GM18873 (cell line): ENCODE data around the gene ZNF574.
A peak's percentile ranks its signal among the peaks of the same experiment; 100 is the strongest.
"Not testable (repeated sequence)": the region's sequence is repeated elsewhere in the genome, so short reads cannot be mapped to it uniquely, and the experiment has no call there.

Source experiments
- ATAC-seq: cut with Tn5 transposase; IDR thresholded peaks from one replicate; pipeline ENCODE4 v1.9.1; 2021; ENCODE audit warnings: mild to moderate bottlenecking, moderate library complexity, moderate number of reproducible peaks; ENCODE audit not compliant: unreplicated experiment, low FRiP score

Gene ZNF574, protein sequence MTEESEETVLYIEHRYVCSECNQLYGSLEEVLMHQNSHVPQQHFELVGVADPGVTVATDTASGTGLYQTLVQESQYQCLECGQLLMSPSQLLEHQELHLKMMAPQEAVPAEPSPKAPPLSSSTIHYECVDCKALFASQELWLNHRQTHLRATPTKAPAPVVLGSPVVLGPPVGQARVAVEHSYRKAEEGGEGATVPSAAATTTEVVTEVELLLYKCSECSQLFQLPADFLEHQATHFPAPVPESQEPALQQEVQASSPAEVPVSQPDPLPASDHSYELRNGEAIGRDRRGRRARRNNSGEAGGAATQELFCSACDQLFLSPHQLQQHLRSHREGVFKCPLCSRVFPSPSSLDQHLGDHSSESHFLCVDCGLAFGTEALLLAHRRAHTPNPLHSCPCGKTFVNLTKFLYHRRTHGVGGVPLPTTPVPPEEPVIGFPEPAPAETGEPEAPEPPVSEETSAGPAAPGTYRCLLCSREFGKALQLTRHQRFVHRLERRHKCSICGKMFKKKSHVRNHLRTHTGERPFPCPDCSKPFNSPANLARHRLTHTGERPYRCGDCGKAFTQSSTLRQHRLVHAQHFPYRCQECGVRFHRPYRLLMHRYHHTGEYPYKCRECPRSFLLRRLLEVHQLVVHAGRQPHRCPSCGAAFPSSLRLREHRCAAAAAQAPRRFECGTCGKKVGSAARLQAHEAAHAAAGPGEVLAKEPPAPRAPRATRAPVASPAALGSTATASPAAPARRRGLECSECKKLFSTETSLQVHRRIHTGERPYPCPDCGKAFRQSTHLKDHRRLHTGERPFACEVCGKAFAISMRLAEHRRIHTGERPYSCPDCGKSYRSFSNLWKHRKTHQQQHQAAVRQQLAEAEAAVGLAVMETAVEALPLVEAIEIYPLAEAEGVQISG

DNA sequence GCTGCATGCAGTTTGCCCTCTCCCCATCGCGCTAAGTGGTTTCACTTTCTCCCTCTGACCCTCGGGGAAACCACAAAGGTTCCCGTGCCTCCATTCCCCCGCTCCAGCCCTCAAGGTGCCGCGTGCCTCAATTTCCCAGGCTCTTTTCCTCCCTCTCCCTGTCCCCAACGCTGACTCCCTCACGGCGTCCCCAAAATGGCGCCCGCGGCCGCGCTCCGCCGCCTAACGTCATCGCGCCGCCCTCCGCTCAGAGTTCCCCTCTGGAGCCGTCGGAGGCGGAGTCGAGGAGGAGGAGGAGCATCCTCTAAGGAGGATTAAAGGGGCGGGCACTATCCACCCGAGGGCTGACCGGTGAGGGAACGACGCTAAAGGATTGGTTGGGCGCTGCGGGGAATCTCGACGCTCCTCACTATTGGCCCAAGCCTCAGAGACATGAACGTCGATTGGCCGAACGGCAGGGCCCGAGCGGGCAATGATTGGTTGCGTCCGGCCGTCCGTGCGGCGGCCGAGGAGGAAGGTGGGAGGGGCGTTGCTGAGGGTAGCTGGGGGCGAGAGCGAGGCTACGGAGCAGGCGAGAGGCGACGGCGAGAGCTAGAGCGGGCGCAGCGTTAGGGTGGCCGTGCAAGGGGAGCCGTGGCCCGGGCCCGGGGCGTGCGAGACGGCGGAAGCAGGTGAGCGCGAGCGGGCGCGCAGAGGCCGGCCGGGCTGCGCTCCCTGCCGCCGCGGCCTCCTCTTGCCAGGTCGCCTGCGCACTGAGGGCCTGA, at the start of gene ZNF574:
ZNF574 (plus strand) TSS at position 551 of the 764 bp plus-strand sequence. CDS start 2,441 bp downstream, outside the sequence.
- peak; percentile 94 for ATAC-seq

DNA sequence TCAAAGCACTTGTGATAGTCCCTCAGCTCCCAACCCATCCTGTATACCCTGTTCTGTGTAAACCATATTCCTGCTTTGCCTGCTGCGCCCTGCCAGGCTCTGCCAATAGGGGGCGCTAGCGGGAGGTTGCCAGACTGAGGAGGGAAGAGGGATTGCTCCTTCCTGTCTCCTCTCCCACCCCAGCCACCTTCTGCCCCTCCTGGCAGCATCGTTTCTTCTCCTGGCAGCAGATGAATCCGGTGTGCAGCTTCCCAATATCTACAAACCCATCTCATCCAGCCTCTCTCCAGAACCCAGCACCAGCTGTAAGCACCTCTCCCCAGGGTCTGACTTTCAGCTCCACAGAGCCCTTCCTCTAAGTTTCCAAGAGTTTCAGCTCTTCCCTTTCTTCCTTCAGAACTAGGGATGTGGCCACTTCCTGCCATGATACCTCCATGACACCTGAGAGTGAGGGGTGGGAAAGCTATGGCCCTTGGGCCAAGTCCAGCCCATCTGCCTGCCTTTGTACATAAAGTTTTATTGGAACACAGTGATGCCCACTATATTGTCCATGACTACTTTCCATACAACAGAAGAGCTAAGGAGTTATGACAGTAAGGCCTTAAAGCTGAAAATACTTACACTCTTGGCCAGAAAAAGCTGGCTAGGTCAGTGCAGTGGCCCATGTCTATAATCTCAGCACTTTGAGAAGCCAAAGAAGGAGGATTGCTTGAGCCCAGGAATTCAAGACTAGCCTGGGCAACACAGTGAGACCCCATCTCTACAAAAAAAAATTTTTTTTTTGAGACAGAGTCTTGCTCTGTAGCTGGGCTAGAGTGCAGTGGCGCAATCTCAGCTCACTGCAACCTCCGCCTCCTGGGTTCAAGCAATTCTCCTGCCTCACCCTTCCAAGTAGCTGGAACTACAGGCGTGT, 47.4 kb upstream of the ZNF574 start:
- ATAC-seq, result no peak

DNA sequence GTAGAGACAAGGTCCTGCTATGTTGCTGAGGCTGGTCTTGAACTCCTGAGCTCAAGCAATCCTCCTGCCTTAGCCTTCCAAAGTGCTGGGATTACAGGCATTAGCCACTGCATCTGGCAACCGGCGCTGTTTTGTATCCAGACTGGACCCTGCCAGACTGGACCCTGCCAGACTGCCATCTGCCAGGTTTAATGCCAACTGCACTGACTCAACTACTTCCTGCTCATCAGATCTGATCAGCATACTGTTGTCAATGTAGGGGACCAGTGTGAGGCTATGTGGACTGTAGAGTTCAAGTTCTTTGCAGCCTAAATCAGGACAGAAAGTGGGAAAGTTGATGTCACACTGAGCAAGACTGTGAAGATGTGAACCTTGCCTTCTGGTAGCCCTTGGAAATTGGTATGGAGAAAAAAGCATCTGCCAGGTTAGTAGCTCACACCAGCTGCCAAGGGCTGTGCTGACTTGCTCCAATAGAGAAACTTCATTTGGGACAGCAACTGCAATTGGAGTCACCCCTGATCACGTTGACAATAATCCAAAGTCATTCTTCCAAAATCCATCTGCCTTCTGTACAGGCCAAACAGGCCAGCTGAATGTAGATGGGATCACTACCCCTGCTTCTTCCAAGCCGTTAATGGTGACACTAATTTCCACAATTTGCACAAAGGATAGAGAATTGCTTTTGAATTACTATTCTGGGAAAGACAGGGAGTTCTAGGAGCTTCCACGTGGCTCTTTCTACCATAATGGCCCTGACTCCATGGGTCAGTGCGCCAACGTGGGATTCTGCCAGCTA, 45.1 kb upstream of the ZNF574 start:
- ATAC-seq, result no peak

DNA sequence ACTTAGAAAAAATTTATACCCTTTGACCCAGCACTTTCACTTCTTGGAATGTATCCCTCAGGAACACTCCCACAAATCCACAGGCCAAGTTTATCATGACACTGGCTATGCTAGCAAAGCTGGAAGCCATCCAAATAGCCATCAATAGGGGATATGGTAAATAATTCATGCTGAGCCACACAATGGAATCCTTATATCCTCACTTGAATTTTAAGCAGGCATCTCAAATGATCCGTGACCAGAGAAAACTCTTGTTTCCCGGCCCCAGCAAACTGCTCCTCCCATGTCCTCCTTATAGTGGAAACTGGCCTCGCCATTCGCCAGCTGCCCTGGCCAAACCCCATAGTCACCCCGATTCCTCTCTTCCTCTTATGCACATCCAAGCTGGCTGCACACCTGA, 43.5 kb upstream of the ZNF574 start:
- no peak for ATAC-seq

DNA sequence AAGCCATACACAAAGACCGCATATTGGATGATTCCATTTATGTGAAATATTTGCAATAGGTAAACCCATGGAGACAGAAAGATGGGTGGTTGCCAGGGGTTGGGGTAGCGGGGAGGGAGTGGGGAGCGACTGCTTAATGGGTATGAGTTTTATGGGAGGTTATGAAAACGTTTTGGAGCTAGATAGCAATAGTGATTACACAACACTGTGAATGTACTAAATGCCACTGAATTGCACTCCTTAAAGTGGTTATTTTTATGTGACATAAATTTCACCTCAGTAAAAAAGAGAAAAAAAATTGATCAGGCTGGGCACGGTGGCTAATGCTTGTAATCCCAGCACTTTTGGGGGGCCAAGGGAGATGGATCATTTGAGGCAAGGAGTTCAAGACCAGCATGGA, 42.6 kb upstream of the ZNF574 start:
- ATAC-seq, result no peak

DNA sequence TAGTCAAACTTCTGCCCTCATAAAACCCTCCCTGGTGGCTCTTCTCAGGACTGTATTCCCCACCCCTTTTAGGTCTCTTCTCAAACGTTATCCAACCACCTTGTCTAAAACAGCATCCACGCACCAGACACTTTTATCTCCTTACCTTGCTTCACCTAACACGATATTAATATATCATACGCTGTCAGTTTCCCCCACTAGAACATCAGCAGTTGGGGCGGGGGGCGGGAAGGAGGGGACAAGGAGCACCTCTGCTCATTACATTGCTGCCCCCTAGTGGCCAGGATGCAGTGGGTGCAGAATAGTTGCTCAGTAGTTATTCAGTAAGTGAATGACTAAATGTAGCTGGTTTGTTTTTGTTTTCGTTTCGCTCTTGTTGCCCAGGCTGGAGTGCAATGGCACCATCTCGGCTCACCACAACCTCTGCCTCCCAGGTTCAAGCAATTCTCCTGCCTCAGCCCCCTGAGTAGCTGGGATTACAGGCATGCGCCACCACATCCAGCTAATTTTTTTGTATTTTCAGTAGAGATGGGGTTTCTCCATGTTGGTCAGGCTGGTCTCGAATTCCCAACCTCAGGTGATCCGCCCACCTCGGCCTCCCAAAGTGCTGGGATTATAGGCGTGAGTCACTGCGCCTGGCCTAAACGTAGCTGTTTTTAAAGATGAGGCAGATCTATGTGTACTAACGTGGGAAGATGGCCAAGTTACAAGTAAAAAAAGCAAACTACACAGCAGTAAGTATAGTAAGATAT, 41.1 kb upstream of the ZNF574 start:
- ATAC-seq, result not testable (repeated sequence)

DNA sequence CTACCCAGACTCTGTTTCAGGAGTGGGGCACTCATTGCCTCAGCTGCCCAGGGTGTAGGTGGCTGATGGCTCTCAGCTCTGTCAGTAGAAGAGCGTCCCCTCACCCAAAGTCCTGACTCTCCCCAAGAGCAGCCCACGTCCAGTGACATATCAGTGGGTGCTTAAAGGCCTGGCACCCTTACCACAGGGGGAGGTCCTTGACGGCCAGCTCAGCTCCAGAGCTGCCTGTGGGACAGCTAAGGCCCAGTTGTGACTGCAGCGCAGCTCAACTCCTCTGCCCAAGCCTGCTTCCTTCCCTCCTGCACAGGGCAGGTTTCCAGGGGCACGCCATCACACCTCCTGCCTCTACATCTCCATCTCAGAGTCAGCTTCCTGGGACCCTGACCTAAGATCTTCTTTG, 38.3 kb upstream of the ZNF574 start:
- ATAC-seq, result no peak

DNA sequence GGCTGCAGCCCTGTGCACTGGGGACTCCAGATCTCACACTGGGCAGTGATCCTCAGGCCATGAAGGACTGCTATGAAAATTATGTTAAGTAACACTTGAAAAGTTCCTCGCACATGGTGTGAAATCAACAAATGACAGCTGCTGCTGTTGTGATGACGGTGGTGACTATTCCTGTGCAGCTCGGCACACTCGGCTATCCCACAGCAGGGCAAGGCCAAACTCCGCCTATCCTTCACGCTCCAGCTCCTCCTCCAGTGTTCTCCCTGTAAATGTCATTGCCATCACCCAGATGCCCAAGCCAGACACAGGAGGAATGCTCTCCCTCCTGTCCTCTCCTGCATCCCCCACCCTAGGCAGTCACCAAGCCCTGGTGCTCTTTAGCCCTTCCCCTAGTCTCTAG, 37.3 kb upstream of the ZNF574 start:
- ATAC-seq, result no peak

DNA sequence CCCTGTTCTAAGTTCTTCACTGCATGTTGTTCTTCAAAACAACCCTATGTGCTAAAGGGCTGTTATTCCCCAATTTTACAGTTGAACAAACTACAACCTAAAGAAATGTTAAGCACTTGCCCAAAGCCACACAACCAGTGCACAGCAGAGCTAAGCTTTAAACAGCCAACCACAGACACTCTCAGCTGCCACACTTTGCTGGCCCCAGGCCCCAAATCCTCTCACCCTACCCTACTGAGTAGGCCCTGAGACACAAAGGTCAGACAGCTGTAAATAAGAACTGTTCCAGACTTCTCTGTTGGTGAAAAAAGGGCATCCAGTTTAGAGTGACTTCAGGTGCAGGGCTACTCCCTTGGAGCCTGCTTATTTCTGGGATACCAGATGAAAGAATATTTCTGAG, 35.9 kb upstream of the ZNF574 start:
- ATAC-seq, result no peak

DNA sequence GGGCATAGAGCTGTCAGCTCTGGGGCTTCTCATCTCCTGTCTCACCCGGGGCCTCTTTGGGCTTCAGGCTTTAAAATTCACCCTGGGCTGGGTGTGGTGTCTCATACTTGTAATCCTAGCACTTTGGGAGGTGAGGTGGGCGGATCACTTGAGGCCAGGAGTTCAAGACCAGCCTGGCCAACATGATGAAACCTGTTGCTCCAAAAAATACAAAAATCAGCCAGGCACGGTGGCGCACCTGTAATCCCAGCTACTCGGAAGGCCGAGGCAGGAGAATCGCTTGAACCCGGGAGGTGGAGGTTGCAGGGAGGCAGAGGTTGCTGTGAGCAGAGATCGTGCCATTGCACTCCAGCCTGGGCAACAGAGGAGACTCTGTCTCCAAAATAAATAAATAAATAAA, 35.5 kb upstream of the ZNF574 start:
- not testable (repeated sequence) for ATAC-seq

DNA sequence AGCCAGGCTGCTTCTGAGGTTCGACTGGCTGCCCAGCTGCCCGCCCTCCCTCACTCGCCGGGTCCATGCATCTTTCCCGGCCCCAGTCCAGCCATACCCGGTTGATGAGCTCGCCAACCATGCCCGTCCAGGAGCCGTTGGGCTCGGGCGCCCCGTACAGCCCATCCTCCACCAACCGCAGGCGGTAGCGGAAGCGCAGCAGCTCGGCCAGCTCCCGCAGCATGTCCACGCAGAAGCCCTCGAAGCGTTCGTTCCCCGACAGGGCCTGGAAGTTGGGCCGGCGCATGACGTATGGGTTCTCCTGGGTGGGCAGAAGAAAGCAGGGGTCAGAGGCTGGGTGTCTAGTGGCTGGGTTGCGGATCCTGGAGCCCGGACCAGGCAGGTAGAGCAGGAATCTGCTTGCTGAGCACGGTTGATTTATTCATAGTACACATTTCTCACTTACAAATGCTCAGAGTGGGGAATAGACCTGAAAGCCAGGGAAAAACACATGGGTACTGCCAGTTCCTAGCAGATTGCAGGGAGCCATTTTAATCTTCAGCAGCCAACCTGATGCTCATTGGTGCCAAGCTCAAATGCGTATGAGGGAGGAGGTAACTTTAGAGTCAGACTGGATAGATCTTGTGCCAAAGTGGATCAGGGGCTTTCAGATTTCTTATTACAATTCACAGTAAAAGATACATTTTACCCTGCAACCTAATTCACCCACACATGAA, 33.4 kb upstream of the ZNF574 start:
- ATAC-seq, result no peak

DNA sequence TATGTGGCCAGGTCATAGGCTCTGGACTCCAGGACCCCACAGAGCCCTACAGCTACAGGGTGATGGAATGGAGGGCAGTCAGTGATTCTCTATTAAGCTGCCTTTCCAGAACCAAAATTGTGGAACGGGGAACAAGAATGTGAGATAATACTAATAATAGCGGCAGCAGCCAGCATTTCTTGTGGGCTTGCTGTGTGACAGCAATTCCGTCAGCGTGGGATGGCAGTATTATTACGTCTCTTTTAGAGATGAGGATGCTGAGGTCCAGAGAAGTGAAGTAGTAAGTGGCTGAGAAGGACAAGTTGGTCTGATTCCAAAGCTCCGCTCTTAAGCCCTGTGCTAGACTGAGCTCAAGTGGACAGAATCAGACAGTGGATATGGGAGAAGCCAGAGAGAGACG, 30.4 kb upstream of the ZNF574 start:
- ATAC-seq, result no peak

DNA sequence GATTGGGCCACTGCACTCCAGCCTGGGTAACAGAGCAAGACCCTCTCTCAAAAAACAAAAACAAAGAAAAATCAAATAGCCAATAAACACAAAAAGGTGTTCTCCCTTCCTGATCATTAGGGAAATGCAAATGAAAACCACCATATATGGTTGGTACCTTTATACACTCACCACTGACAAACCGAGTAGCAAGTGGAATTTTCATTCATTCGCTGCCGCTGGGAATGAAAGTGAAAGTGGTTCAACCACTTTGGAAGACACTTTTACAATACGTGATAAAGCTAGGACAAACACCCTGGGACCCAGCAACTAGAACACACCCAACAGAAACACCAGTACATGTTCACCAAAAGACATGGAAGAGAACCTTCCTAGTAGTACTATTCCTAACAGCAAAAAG, 27.0 kb upstream of the ZNF574 start:
- ATAC-seq, result no peak

DNA sequence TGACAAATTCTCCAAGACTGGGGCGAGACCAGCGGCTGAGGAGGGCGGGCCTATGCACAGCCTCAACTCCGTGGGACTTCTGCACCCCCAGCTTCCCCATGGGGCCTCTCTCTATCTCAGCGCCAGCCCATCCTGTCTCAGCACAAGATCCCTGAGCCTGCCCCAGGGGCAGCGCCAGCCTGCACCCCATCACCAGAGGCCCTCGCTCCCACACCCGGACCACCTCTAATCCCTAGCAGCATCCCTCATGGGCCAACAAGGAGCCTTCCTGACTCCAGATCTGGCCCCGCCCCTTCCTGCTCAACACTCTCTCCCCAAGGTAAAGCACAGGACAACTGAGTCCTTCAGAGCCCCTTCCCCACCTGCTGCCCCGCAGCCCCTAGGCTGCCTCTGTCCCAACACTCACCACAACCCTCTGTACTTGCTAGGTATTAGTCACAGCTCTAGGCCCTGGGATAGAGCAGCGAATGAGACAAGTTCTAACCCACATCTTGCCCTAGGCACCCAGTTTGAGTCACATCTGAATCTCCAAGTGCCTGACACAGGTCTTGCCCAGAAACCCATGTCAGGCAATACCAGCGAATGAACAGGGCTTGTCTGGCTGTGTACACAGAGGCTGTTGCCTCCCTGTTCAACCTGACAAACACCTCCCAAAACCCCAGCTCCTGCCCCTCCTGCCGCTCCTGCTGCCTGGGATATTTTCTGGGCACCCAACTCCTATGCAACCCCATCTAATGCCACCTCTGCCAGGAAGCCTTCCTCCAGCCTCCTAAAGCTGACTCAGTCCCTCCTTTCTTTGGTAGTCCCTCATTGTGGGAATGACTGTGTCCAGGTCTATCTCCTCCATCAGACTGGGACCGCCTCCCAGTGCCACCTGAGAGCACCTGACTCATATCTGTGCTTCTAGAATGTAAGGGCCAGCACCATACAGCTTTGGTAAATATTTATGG, 24.5 kb upstream of the ZNF574 start:
- ATAC-seq, result no peak

DNA sequence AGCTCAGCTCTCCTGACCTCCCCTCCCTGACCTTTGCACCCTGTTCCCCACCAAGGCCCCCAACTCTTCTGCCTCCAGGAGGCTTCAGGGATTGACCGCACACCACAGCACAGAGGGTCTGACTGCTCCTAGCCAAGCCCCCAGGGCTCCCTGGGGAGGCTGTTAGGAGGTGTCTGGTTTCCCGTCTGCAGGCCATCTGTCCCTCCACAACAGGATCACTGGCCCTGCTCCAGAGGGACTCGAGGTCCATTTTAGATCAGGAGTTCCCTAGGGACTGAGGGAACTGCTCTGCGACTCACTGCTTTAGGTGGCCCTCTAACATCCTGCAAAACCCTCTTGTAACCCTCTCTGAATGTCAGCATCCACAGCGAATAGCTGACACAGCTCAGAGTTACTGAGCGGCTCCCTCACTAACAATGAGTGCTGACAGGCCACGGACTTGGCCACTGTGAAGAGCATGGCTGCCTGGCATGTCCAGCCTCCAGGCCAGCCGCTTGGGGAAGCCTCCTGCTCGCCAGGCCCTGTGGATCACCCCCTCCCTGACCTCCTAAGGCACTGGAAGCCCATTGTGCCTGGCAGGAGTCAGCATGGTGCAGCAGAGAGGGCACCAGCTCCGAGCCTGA, 23.6 kb upstream of the ZNF574 start:
- no peak for ATAC-seq
